Breast epithelium (tissue), 3 donors: ENCODE results near the gene PAK1.

Experiments used
- POLR2A ChIP-seq: fragments of 450-650 bp; IDR thresholded peaks from one replicate; pipeline ENCODE4 v1.6.1; 2016; ENCODE audit warnings: antibody characterized with exemption, mild to moderate bottlenecking, moderate library complexity
- POLR2AphosphoS5 ChIP-seq, 3 donors: sonication (generic); formaldehyde crosslinking; IDR thresholded peaks; one replicate each; pipeline ENCODE4 v1.6.1; 2017; ENCODE audit warnings: antibody characterized with exemption in 3 of 3
- TF ChIP-seq, protein P1 (sequence below), 3 donors: fragments of 450-650 bp; IDR thresholded peaks; one replicate each; pipeline ENCODE4 v1.5.1; 2016 to 2017; ENCODE audit warnings: antibody characterized with exemption in 3 of 3, mild to moderate bottlenecking in 3 of 3, moderate library complexity in 3 of 3

DNA sequence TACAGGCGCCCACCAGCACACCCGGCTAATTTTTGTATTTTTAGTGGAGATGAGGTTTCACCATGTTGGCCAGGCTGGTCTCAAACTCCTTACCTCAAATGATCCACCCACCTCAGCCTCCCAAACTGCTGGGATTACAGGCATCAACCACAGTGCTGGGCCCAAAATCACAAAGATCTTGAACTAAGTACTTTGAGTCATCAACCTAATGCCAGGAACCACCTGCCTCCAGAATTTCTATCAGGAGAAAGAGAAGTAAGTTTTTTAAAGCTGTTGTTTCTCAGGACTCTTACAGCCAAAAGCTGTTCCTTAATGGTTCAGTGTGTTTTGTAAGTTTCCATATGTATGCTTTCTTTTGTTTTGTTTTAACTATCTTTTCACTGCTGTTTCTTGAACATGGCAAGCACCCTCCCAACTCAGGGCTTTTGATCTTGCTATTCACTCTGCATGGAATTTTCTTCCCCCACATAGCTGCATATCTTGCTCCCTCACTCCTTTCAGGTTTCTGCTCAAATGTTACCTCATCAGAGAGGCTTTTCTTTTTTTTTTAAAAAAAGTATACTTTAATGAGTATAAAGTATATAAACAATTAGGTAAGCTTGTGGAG is 6.0 kb upstream of the PAK1 start:
- no peak for TF ChIP-seq POLR2A
- TF ChIP-seq, protein P1, sequence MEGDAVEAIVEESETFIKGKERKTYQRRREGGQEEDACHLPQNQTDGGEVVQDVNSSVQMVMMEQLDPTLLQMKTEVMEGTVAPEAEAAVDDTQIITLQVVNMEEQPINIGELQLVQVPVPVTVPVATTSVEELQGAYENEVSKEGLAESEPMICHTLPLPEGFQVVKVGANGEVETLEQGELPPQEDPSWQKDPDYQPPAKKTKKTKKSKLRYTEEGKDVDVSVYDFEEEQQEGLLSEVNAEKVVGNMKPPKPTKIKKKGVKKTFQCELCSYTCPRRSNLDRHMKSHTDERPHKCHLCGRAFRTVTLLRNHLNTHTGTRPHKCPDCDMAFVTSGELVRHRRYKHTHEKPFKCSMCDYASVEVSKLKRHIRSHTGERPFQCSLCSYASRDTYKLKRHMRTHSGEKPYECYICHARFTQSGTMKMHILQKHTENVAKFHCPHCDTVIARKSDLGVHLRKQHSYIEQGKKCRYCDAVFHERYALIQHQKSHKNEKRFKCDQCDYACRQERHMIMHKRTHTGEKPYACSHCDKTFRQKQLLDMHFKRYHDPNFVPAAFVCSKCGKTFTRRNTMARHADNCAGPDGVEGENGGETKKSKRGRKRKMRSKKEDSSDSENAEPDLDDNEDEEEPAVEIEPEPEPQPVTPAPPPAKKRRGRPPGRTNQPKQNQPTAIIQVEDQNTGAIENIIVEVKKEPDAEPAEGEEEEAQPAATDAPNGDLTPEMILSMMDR (IDR thresholded peaks at IDR 0.05) = no peak
- no peak for TF ChIP-seq POLR2AphosphoS5 (IDR thresholded peaks at IDR 0.05)
